GM18873 (cell line): ENCODE results near the gene BNIPL.

Source experiments
- ATAC-seq: cut with Tn5 transposase; IDR thresholded peaks from one replicate; pipeline ENCODE4 v1.9.1; 2021; ENCODE audit warnings: mild to moderate bottlenecking, moderate library complexity, moderate number of reproducible peaks; ENCODE audit not compliant: unreplicated experiment, low FRiP score

BNIPL gene, protein sequence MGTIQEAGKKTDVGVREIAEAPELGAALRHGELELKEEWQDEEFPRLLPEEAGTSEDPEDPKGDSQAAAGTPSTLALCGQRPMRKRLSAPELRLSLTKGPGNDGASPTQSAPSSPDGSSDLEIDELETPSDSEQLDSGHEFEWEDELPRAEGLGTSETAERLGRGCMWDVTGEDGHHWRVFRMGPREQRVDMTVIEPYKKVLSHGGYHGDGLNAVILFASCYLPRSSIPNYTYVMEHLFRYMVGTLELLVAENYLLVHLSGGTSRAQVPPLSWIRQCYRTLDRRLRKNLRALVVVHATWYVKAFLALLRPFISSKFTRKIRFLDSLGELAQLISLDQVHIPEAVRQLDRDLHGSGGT

DNA sequence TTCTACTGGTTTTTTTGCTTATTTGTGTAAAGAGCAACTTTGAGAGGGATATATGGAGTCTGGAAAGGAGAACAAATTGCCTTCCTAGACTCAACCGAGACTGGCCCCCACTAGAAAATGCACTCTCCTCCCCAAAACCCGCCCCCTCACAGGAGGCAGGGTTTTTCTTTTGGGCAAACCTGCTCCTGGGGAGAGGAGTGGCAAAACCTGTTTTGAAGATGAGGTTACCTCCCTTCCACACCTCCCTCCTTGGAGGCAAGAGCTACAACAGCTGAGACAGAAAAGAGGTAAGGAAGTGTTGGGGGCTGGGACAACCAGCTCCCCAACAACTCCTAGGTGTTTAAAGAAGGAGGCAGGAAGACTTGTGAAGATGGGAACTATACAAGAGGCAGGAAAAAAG lies at the start of gene BNIPL:
Gene BNIPL (plus strand): TSS at position 231 of the 400 bp plus-strand sequence. CDS start 140 bp downstream, at position 371.
- ATAC-seq, result no peak

DNA sequence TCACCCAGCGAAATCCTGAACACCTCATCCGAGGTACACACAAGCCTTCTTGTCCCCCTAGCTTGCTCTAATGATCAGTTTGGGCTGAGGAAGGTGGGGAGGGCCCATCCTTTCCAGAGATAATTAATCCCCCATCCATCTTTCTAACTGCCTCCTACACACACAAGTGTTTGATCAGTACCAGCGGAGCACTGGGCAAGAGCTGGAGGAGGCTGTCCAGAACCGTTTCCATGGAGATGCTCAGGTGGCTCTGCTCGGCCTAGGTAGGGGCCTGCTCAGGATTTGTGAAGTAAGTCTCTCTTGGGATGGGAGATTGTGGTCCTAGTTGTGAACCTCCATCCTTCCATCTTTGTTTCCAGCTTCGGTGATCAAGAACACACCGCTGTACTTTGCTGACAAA lies 48.5 kb upstream of the BNIPL start:
- no peak for ATAC-seq

DNA sequence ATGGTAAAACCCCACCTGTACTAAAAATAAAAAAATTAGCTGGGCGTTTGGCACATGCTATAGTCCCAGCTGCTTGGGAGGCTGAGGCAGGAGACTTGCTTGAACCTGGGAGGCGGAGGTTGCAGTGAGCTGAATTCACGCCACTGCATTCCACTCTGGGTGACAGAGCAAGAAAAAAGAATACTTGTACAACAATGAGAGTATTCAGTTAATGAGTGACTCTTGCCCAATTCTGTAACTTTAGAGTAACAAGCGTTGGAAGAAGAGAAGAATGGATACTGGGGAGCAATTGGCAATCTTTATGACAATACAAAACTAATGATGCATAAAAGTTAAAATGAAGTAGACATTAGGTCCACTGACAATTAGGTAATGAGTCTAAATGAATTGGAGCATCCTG lies 43.8 kb upstream of the BNIPL start:
- no peak for ATAC-seq

DNA sequence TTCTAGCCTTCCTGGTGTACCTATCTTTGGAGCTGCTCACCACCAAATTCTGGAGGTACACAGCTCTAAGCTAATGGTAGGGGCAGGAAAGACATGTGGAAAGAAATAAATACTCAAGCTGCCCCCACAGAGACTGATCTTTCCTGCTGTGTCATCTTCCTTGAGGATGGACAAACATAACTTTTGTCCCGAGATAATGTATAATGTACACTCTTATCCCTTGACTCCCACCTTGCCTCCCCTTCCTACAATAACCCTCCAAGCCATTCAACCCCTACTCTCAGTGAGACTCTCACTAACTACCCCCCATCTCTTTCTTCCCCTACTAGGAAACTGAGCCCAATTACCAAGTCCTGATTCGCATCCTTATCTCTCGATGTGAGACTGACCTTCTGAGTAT lies 42.1 kb upstream of the BNIPL start:
- ATAC-seq, result no peak

DNA sequence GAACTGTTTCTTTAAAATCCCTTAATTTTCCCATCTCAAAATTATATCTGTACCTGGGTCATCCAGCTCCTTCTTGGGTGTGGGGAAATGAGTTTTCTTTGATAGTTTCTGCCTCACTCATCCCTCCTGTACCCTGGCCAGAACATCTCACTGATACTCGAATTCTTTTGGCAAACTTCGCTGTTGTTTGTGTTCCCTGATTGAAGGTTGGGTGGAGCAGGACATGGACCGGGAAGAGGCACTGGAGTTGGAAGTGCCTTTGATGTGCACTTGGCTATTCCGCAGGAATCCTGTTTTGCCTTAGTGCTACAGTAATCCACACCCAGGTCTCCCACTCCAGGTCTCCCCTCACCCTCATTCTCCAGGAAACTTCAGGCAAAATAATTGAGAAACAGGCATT lies 40.9 kb upstream of the BNIPL start:
- ATAC-seq, result no peak

DNA sequence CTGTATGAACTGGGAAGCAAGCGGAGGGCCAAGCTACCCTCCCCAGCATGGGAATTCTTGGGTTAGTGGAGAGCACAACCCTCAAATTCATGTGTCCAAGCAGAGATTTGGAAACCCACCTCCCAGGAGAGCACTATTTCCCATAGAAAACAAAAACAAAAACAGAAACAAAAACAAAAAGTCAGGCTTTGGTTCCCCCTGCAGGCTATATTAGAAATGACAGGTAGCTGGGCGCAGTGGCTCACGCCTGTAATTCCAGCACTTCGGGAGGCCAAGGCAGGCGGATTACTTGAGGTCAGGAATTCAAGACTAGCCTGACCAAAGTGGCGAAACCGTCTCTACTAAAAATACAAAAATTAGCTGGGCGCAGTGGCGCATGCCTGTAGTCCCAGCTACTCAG lies 40.5 kb upstream of the BNIPL start:
- ATAC-seq, result no peak

DNA sequence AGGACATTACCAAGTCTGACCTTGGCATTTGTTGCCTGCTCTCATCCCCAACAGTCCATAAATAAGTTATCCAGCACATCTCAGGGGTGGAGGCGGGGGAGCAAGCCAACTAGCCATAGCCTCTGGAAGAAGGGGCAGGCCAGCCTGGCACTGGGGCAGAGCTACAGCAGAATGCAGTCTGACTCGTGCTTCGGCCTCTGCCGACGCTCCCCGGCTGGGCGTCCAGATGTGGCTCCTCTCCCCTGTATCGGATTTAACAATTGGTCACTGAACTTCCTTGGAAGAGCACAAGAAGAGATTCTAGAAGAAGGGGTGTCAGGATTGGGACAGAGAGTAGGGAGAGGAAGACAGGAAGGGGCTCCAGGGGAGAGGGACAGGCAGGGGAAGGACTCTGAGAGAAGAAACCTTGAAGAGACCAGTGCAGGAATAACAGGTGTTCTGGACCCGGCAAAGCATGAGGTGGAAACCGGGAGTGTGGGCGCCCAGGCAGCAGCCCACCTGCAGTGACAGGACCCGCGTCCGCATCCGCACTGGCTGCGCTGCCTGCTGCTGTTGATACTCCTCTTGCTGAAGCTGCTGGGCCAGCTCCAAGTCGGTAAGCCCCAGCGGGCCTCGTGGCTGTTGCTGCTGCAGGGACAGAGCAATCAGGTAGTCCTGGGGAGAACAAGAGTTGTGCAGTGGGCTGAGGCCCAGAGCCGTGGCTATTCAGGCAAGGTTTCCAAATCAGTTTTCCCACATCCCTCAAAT lies 39.1 kb upstream of the BNIPL start:
- no peak for ATAC-seq

DNA sequence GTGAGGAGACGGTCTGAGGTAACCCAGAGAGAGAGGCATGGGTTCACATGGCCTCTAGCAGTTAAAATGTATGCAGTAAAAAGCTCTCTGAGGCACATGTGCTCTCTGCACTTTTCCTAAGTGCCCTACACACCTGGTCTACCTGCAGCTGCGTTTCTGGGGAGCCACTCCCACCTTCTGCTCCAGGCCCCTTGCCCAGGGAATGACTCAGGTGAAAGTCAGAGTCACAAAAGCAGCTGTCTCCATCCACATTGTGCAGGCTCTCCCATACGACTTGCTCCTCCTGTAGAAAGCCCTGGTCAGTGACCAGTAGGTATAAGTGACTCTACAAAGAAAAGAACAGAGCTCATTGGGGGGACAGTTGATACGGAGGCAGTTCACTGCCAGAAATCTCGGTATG lies 38.4 kb upstream of the BNIPL start:
- ATAC-seq, result no peak

DNA sequence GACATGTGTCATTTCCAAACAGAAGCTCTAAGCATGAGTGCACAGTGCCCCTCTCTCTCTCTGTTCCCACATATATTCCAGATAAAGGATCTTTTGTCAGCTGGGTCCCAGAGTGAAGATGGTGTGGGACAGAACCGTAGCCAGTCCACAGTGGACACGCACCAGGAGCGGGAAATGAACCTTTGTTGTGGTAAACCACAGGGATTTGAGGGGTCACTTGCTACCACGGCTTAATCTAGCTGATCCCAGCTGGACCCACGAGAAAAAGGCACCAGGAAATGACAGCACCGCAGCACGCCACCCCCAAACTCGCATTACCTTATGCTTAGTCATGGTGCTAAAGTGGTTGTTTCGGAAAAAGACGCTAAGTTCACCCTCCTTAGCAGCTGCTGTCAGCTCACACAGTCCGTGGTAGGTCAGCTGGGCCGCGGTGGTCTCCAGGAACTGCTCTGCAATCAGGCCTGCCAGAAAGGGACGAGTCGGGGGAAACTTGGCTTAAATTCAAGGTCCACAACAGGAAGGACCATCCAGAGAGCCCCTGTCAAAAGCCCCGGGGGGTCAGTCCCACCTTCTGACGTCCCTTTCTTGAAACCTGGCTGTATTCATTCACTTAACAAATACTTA lies 37.2 kb upstream of the BNIPL start:
- no peak for ATAC-seq

DNA sequence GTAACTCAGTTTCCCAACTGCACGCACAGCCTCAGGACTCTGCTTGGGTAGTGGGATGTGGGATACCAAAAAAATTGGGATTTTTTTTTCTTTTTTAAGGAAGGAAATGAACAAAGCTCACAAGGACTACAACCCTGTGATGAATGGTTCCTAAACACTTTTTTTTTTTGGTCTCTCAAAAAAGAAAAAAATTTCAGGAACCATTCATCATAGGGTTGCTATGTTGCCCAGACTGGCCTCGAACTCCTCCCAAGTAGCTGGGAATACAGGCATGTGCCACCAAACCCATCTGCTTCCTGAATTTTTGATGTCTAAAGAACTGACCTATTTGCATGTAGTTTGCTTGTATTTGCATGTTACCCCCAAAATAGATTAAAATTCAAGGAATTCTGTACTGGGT lies 36.5 kb upstream of the BNIPL start:
- no peak for ATAC-seq

DNA sequence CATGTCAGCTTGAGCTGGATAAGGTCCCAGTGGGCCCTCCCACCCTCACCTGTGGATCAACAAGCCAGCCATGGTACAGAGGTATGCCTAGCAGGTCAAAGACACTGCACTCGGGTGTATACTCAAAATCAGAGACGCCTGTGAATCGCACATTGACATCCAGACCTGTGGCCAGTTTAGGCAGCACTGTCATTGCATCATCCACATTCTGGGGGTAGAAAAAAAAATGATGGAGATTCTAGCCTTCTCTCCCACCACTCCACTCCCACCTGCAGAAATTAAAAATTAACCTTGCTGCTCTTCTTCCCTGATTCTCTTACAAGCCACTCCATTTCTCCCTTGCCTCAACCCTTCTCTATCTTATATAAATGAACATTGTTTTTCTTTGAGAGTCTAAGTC lies 36.0 kb upstream of the BNIPL start:
- no peak for ATAC-seq

DNA sequence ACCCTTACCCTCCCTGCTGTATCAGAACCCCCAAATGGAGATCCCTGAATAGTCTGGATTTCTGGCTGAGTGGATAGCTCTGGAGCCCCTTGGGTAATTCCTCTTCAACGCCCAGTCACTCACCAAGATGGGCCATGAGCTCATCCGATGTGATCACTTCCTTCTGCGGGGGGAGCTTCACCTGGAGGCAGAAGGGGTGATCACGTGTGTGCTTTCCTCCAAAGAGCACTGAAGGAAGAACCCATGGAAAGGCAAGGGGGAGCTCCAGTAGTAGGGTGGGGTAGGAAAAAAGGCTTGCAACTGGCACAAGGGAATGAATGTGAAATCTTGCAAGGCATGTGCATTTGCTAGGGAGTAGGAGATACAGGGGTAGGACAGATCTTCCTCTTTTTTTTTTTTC lies 34.8 kb upstream of the BNIPL start:
- ATAC-seq, result no peak

DNA sequence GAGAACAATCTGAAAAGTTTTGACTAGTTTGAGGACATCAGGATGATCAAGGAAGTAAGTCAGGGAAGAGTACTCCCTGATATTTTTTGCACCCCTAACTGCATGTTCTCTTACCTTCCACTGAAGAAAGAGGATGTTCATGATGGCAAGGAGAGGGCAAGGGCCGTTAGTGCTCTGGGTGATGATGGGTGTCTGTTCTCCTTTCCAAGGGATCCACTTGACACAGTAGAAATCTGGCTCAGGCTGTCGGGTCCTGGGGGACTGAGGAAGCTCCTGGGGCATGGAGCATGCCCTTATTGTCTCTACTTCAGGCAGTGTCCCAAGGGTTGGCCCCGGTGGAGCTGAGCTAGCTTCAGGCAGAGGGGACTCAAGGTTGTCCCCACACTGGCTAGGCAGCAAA lies 34.3 kb upstream of the BNIPL start:
- no peak for ATAC-seq

DNA sequence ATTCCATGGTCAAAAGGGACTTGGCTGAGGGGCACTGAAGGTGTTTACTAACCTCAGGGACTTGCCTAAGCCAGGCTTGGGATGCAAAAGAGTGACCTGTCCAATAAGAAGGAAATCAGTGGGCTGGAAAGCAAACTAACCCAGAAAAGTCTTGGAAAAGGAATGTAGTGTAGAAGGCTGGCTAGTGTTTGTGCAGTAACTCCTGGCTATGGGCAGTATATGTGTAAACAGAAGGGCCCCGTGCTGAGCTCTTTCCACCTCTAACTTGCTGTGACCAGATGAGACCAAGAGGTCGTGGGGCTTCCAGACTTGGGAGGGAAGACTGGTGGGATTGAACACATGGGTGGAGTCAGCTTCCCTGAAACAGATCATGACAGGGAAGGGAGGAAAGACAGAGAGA lies 33.8 kb upstream of the BNIPL start:
- no peak for ATAC-seq

DNA sequence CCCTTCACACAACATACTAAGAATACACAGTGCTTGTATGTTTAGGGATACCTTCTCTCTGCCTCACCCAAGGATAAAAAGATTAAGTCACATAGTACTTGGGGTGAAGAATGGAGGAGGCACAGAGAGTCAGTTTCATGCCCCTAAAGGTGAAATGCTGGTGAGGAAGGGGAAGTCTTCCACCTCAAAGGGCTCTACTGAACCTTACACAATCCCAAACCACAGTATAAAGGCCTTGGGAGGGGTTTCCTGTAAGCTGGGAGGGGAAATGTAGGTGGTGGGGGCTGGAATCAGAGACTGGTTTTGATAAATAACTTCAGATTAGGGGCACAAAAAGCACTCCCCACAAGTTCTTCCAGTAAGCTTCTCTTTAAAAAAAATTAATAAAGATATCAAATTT lies 33.2 kb upstream of the BNIPL start:
- ATAC-seq, result no peak

DNA sequence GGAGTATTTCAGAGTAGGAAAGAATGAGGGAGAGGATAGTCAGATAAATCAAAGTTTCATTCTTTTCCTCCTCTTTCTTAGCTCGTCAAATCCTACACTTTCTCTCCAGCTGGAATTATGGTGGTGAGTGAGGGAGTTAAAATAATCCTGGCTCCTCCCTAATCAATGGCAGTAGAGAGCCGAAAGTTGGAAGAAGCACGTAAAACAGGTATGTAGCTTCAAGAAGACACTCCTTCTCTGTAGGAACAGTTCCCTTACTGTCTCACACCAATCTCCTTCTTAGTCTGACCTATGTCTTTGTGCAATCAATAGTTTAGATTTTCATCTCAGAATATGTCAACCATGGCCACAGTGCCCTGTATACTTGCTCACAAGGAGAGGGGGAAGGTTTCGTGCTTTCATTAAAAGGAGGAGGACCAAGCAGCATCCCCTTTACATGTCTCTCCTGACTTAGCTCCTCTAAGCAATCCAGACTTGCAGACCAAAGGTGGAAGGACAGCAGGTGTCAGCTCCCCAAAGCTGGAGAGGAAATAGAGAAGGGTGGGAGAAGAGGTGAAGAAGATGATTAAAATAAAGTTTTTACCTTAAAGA lies 30.6 kb upstream of the BNIPL start:
- ATAC-seq, result no peak

DNA sequence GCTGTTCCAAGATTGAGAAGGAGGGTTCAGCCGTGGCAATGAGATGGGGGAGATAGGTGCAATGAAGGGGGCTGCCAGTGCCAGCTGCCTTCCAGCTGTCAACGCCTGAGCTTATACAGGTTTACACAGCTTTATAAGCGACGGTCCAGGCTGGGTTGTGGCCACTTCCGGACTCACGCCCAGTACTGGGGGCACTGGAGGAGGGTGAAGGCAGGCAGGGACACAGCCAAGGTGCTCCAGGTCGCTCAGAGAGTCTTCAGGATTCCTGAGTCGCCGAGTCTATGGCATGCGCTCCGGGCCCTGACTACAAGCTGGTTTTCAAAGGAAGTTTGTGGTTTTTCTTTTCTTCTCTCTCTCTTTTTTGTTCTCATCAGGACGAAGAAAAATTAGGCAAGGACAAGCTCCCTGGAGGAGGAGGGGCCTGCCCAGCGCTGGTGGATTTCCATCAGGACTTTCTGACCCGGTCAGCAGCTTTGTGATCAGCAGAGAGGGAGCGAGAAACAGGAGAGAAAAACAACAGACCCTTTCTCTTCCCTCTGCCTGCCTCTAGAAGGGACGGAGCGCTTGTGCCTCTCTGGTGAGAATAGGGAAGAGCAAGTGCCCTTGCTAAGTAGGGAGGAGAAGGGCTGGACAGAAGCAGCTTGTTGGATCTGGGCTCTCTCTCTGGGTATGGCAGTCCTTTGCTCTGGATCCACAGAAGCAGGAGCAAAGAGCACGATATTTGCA lies 29.9 kb upstream of the BNIPL start, which contains the start of gene MINDY1:
Gene MINDY1 (minus strand): TSS at position 576 of the 726 bp plus-strand sequence. CDS start 4,285 bp downstream, outside the sequence.
- ATAC-seq, result no peak

DNA sequence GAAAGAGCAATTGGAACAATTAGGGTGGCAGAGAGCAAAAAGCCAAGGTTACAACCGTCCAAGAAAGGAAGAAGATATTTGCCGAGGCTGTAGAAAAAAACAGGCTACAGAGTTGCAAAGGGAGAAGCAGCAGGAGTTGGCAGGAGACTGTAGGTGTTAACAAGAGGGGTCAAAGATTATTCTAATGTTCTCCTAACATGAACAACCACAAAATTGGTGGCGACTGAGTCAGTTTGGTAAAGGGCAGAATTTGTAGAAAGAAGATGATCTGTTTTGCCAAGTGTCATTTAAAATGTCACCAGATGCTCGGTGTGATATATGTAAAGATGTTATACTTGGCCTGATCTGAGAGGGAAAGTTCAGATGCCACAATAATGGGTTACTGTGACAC lies 28.5 kb upstream of the BNIPL start:
- ATAC-seq, result no peak

DNA sequence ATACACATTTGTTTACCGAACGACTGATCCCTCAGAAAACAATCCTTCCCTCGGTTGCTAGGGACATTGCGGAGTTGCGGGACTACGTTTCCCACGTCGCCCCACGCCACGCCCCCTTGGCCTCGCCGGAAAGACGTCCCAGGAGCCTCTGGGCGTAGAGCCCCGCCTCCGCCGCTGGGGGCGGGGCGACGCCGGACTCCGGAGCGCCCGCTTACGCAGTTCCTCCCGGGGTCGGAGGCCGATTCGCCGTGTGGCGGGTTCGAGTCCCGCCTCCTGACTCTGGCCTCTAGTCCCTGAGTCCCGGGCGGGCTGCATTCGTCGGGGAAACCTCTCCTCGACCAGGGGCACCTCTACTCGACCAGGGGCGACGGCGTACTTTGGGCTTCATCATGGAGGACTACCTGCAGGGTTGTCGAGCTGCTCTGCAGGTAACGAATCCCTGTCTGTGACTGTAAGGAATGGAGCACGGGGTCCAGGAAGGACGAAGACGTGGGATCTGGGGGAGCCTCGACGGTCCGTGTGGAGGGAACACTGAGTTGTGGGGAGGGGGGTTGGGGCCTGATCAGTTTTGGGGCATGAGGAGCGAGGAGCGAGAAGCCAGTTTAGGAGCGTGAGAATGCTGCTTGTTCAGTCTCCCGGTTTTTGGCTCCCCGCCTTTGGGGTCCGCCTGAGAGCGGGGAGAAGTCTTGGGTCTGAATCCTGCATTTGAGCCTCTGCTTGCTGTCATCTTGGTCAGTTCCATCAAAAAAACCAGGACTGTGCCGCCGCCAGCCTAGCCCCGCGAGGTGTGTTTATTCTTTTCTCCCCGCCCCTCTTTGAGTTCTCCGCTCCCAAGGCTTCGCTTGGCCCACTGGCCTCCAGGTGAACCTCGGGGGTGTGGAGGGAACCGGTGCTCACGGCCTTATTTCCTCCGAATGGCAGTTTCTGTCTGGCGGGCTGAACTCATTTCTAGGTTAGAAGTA lies 27.9 kb upstream of the BNIPL start, which contains the start of gene PRUNE1:
Gene PRUNE1 (plus strand): TSS at position 206 of the 962 bp plus-strand sequence. CDS start 184 bp downstream, at position 390.
- no peak for ATAC-seq
